B cell (primary cell): ENCODE data around the gene UBALD2. TPM values are rescaled to one million over a fixed set of nuclear protein-coding genes. Genes with fewer than 3 reads are reported as not detected.
A peak's percentile ranks its signal among the peaks of the same experiment; 100 is the strongest.

Source experiments
- ATAC-seq: fragments of 200-7000 bp; cut with Tn5 transposase; one replicate; pipeline ENCODE4 v1.10.0; 2021; ENCODE audit warnings: low read depth, mild to moderate bottlenecking, moderate number of reproducible peaks, moderate library complexity
- CTCF ChIA-PET: fragments of 350-600 bp; sonication (Branson Sonifier 250); formaldehyde crosslinking; loops from one replicate; lab custom pipeline; 2021; ENCODE audit warnings: antibody characterized with exemption, inconsistent platforms; lab: Charles Lee
- POLR2A ChIA-PET: fragments of 350-600 bp; sonication (Branson Sonifier 250); formaldehyde crosslinking; loops from one replicate; lab custom pipeline; 2021; ENCODE audit warnings: antibody characterized with exemption; lab: Charles Lee
- DNase-seq: peaks from one replicate; pipeline ENCODE4 v3.0.0; 2013
- H2AFZ ChIP-seq: 2 replicates; pipeline ENCODE4 v1.6.1; 2012; ENCODE audit warnings: mild to moderate bottlenecking, low read depth, low read length; ENCODE audit not compliant: insufficient read depth, poor library complexity, severe bottlenecking
- H3K27ac ChIP-seq, 2 donors: 1 replicate in 1 of 2; 2 replicates in 1 of 2; pipeline ENCODE4 v1.5.1; 2012 to 2013; ENCODE audit warnings: low read length in 2 of 2, mild to moderate bottlenecking in 2 of 2, moderate library complexity in 1 of 2
- H3K27me3 ChIP-seq, 4 experiments: fragments of 200-600 bp in 1 of 4; sonication (generic) in 1 of 4; replicated peaks in 1 of 4; 1 replicate in 2 of 4; 2 replicates in 2 of 4; pipeline versions ENCODE4 v1.6.1 to v1.7.0; 2013 to 2016; ENCODE audit warnings: low read length in 3 of 4, mild to moderate bottlenecking in 2 of 4, mixed read lengths in 1 of 4, moderate library complexity in 1 of 4; ENCODE audit not compliant: insufficient read depth in 4 of 4, control insufficient read depth in 3 of 4; ENCODE audit errors: control extremely low read depth in 1 of 4
- H3K36me3 ChIP-seq, 2 experiments: replicated peaks in 1 of 2; 1 replicate in 1 of 2; 2 replicates in 1 of 2; pipeline versions ENCODE4 v1.6.1 to v1.7.1; 2013; ENCODE audit warnings: low read length in 1 of 2; ENCODE audit not compliant: insufficient read depth in 2 of 2, control insufficient read depth in 1 of 2; ENCODE audit errors: control extremely low read depth in 1 of 2, extremely low read depth in 1 of 2
- H3K4me1 ChIP-seq, 2 donors: fragments of 200-600 bp in 1 of 2; sonication (generic) in 1 of 2; 1 replicate in 1 of 2; 2 replicates in 1 of 2; pipeline versions ENCODE4 v1.5.1 to v1.6.1; 2013 to 2017; ENCODE audit warnings: low read length in 2 of 2; ENCODE audit not compliant: control insufficient read depth in 2 of 2, insufficient read depth in 2 of 2
- H3K4me2 ChIP-seq: replicated peaks from 2 replicates; pipeline ENCODE3; 2012; ENCODE audit warnings: mild to moderate bottlenecking, low read depth, low read length; ENCODE audit not compliant: poor library complexity, severe bottlenecking
- H3K4me3 ChIP-seq, 5 experiments: fragments of 200-600 bp in 1 of 5; sonication (generic) in 1 of 5; 1 replicate in 3 of 5; 2 replicates in 2 of 5; pipeline versions ENCODE4 v1.5.1 to v1.7.0; 2011 to 2016; ENCODE audit warnings: low read length in 4 of 5, mild to moderate bottlenecking in 4 of 5, low read depth in 2 of 5, control low read depth in 1 of 5, moderate library complexity in 1 of 5; ENCODE audit not compliant: insufficient read depth in 1 of 5; ENCODE audit errors: control extremely low read depth in 1 of 5, extremely low read depth in 1 of 5
- H3K79me2 ChIP-seq: fragments of 200-600 bp; sonication (generic); one replicate; pipeline ENCODE4 v1.6.0; 2016; ENCODE audit warnings: low read length; ENCODE audit not compliant: control insufficient read depth, insufficient read depth
- H3K9ac ChIP-seq: fragments of 200-600 bp; sonication (generic); 2 replicates; pipeline ENCODE4 v1.6.1; 2017; ENCODE audit warnings: mild to moderate bottlenecking, low read length, moderate library complexity
- H3K9me3 ChIP-seq, 3 donors: one replicate each; pipeline versions ENCODE4 v1.6.1 to v1.7.1; 2013; ENCODE audit warnings: low read length in 2 of 3; ENCODE audit not compliant: control insufficient read depth in 2 of 3, insufficient read depth in 1 of 3; ENCODE audit errors: control extremely low read depth in 1 of 3
- H4K20me1 ChIP-seq: 2 replicates; pipeline ENCODE4 v1.6.0; 2012; ENCODE audit warnings: mild to moderate bottlenecking, low read length; ENCODE audit not compliant: insufficient read depth, control insufficient read depth, poor library complexity, severe bottlenecking
- H3K27ac Mint-ChIP-seq: one replicate; pipeline ENCODE4 v1.8.0; 2021; ENCODE audit warnings: mixed read lengths
- H3K27me3 Mint-ChIP-seq: one replicate; pipeline ENCODE4 v1.8.0; 2021; ENCODE audit warnings: mixed read lengths
- H3K4me1 Mint-ChIP-seq: one replicate; pipeline ENCODE4 v1.8.0; 2021; ENCODE audit warnings: mixed read lengths
- H3K4me3 Mint-ChIP-seq: one replicate; pipeline ENCODE4 v1.8.0; 2021; ENCODE audit warnings: mixed read lengths
- H3K9me3 Mint-ChIP-seq: one replicate; pipeline ENCODE4 v1.8.0; 2022; ENCODE audit warnings: mixed read lengths; ENCODE audit not compliant: insufficient read depth
- EZH2 ChIP-seq: IDR thresholded peaks from 2 replicates; pipeline ENCODE4 v1.6.1; 2012; ENCODE audit warnings: borderline replicate concordance, low read depth, mild to moderate bottlenecking, moderate library complexity, low read length; ENCODE audit not compliant: insufficient read depth, poor library complexity, severe bottlenecking
- WGBS: methylation state at CpG from one replicate; pipeline ENCODE4 v1.1.5; 2013; ENCODE audit warnings: missing lambda C conversion rate; ENCODE audit not compliant: insufficient coverage; 5-methylcytosine and 5-hydroxymethylcytosine counted together
- intact Hi-C: fragments of 100-400 bp; cut with micrococcal nuclease; formaldehyde crosslinking; loops from one replicate; pipeline ENCODE4 v1.10.0; 2022
- polyA plus RNA-seq: library from polyadenylated mRNA; depleted of rRNA; stranded (reverse); fragments of >200 nt; gene quantifications from 2 replicates; pipeline ENCODE4 v1.2.3, GENCODE V29; 2012
- total RNA-seq, 2 donors: library from RNA; stranded (reverse); fragments of 120-200 nt in 1 of 2; gene quantifications; 1 replicate in 1 of 2; 2 replicates in 1 of 2; pipeline versions ENCODE4 v1.2.3 to v1.2.4, GENCODE V29; 2013 to 2022
- TF ChIP-seq, protein P1 (sequence below): fragments of 200-600 bp; IDR thresholded peaks from one replicate; pipeline ENCODE4 v1.8.0; 2022; ENCODE audit warnings: antibody characterized with exemption, mild to moderate bottlenecking

UBALD2 gene
- total and polyA plus RNA-seq, 2 donors (not counting 1 experiment from before 2014, with no cell fraction given): 78.9 to 155 TPM

DNA sequence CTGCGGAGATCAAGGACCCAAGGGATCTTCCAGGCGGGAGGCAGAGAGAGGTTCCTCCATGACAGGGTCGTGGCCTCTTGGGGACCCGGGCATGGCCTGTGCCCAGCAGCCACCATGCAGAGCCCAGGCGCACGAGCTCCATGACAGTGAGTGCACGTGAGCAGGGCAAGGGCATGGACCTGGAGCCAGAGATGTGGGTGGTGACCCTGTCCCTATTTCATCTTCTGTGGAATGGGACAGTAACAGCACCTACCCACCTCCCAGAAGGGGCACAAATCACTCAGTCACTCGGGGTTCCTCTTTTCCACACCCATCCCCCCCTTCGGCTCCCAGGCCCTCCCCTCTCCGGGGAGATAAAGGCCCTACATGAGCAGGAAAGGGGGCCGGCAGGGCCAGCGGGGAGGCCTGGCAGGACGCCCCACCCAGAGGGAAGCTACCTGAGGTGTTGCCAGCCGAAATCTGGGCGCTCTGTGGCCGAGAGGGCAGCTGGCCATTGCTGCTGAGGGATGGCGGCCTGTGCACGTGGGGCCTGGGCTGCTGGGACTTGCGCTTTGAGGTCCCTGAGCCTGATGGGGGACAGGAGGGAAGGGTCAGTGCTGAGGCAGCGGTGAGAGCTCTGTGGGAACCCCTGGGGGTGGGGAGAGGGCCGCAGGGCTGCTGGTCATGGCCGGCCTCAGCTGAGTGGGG is 10.4 kb downstream of the UBALD2 start:
- DNase-seq: no peak
- Mint-ChIP-seq H3K9me3 (no peaks in the 10 kb centered on the region), H3K27ac (peak overlapping the region; percentile 90), H3K4me3 (peak overlapping the region; percentile 45), H3K27me3 (no peaks in the 10 kb centered on the region), H3K4me1 (peaks cover 64% of the 10 kb centered on the region)
- peaks cover 0 to 5% (median 0%) of the 10 kb centered on the region in 3 donors for H3K9me3 ChIP-seq
- no peak overlapping the region for H3K4me3 ChIP-seq
- H3K27ac ChIP-seq: peak overlapping the region; percentile 58 to 59
- H3K27me3 ChIP-seq: no peaks in the 10 kb centered on the region
- no peak for TF ChIP-seq EZH2
- TF ChIP-seq, protein P1, sequence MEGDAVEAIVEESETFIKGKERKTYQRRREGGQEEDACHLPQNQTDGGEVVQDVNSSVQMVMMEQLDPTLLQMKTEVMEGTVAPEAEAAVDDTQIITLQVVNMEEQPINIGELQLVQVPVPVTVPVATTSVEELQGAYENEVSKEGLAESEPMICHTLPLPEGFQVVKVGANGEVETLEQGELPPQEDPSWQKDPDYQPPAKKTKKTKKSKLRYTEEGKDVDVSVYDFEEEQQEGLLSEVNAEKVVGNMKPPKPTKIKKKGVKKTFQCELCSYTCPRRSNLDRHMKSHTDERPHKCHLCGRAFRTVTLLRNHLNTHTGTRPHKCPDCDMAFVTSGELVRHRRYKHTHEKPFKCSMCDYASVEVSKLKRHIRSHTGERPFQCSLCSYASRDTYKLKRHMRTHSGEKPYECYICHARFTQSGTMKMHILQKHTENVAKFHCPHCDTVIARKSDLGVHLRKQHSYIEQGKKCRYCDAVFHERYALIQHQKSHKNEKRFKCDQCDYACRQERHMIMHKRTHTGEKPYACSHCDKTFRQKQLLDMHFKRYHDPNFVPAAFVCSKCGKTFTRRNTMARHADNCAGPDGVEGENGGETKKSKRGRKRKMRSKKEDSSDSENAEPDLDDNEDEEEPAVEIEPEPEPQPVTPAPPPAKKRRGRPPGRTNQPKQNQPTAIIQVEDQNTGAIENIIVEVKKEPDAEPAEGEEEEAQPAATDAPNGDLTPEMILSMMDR: no peak
- H4K20me1 ChIP-seq: no peaks in the 10 kb centered on the region
- intact Hi-C loops: loop anchor here (2.0 to 10.0 kb wide), 2 partner anchors 13 to 219 kb away; no protein-coding TSS in a partner anchor
- ChIA-PET CTCF (interaction anchor here (0.7 to 16.7 kb wide), 15 partner anchors 9 to 252 kb away, joined by 3 to 435 read pairs (median 5); partner anchors contain the start of gene UBALD2), POLR2A (interaction anchor here (0.5 to 5.6 kb wide), 5 partner anchors 9 to 159 kb away, joined by 3 to 44 read pairs (median 4); partner anchors contain the start of gene UBALD2)
- no peak overlapping the region for H2AFZ ChIP-seq
- no peaks in the 10 kb centered on the region for H3K79me2 ChIP-seq
- no peak overlapping the region for H3K9ac ChIP-seq
- H3K4me2 ChIP-seq: peak overlapping the region; percentile 52
- peaks cover 56 to 66% of the 10 kb centered on the region in 2 donors for H3K4me1 ChIP-seq
- ATAC-seq: no peak
- no peaks in the 10 kb centered on the region for H3K36me3 ChIP-seq
- WGBS: 88% methylated on average over 19 of the region's 22 CpGs

DNA sequence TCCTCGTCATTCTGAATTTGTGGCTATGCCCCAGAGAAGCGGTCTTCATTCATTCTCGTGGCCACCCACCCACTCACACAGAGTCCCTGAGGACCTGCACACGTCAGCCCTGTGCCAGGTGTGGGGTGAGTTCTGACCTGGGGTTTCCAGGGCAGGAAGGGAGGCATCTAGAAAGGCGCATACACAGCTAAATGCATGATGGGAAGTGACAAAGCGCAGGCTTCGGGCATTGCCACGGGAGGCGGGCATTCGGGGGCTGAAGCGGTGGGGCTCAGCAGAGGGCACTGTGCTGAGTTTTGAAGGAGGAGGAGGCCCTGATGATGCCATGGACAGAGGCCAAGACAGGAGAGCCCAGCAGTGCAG is 10.9 kb downstream of the UBALD2 start:
- H2AFZ ChIP-seq: peak overlapping the region; percentile 17
- DNase-seq: peak; percentile 88
- ChIA-PET CTCF (interaction anchor here (0.6 to 16.7 kb wide), 10 partner anchors 8 to 252 kb away, joined by 3 to 435 read pairs (median 4); partner anchors contain the start of gene UBALD2), POLR2A (interaction anchor here (0.5 to 5.6 kb wide), 5 partner anchors 10 to 158 kb away, joined by 3 to 44 read pairs (median 4); partner anchors contain the start of gene UBALD2)
- peak overlapping the region; percentile 58 to 59 for H3K27ac ChIP-seq
- peaks cover 59% of the 10 kb centered on the region for H3K4me1 Mint-ChIP-seq
- peaks cover 0 to 5% (median 0%) of the 10 kb centered on the region in 3 donors for H3K9me3 ChIP-seq
- 25% methylated on average over 11 of the region's 11 CpGs for WGBS
- no peaks in the 10 kb centered on the region for H3K79me2 ChIP-seq
- H3K4me2 ChIP-seq: peak overlapping the region; percentile 52
- no peak overlapping the region for H3K4me3 ChIP-seq
- no peaks in the 10 kb centered on the region for H3K9me3 Mint-ChIP-seq
- no peaks in the 10 kb centered on the region for H3K27me3 Mint-ChIP-seq
- TF ChIP-seq EZH2: no peak
- TF ChIP-seq, protein P1: no peak
- intact Hi-C loops: loop anchor here (2.0 to 10.0 kb wide), 2 partner anchors 13 to 219 kb away; no protein-coding TSS in a partner anchor
- peaks cover 51 to 60% of the 10 kb centered on the region in 2 donors for H3K4me1 ChIP-seq
- H3K27me3 ChIP-seq: no peaks in the 10 kb centered on the region
- H3K4me3 Mint-ChIP-seq: peak overlapping the region; percentile 15
- H3K9ac ChIP-seq: no peak overlapping the region
- no peaks in the 10 kb centered on the region for H3K36me3 ChIP-seq
- peak; percentile 35 for ATAC-seq
- H3K27ac Mint-ChIP-seq: peak overlapping the region; percentile 90
- H4K20me1 ChIP-seq: no peaks in the 10 kb centered on the region
